Eye (tissue), 1 donor: ENCODE measurements around the gene MAP3K20.
"Not testable (repeated sequence)": the region's sequence is repeated elsewhere in the genome, so short reads cannot be mapped to it uniquely, and the experiment has no call there.

Experiments used
- DNase-seq: peaks from one replicate; pipeline ENCODE4 v3.0.0-alpha.2; 2015

Gene MAP3K20

DNA sequence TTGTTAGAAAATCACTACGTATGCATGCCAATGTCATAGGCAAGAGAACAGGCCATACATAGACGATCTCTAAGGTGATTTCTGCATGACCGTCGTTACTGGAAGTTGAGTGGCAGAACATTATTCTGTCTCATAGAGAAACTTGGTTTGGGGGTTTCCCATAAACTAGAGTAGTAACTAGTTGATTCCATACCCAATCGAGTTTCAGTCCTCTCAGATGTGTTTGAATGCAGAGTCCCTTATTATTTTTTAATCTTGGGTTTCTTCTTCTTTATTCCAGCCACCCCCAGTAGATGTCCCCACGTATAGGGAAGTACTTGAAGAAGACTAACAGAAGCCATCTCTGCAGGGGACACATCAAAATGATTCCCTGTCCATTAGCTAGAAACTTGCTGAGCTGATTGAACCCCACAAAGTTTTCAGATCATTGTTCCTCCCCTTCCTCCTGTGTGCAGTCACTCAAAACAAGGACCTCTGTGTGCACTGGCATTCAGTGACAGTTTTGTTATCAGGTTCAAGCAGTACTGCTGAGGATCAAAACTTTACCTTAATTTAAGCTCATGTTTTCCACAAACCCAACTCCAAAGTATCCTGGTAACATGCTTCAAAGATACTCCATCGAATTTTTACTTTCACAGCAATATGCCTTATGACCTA lies 210.6 kb downstream of the MAP3K20 start:
- DNase-seq = no peak

GRCh38 chr2:173287594-173287993 lies 211.9 kb downstream of the MAP3K20 start:
- DNase-seq = no peak

DNA sequence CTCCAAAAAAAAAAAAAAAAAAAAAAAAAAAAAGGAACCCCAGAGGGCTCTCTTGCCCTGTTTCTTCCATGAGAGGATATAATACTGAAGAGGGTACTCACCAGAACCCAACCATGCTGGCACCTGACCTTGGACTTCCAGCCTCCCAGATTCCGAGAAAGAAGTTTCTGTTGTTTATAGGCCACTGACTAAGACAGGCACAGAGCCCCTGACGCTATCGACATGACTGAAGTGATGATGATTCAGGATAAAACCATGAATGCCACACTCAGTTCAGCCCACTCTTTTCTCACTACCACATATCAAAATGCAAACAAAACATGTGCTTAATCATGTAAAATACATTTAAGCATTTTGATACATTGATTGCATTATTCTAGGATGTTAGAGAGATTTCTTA lies 212.9 kb downstream of the MAP3K20 start:
- DNase-seq = no peak

DNA sequence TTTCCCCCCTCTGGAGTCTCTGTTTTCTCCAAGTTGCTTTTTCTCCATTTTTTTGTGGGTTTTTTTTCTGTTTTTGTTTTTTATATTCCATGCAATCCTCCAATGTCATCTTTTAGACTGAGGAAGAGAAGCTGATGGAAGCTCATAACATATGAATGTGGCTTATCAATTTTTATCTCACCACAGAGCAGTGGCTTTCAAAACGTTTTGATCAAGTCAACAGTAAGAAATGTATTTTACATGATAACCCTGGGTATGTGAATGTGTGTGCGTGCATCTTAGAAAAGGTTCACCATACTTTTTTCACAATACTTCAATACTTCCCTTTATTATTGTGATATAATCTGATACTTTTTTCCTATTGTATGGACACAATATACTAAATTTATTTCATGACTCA lies 214.4 kb downstream of the MAP3K20 start:
- DNase-seq = no peak

GRCh38 chr2:173290518-173290917 lies 214.9 kb downstream of the MAP3K20 start:
- DNase-seq = no peak

DNA sequence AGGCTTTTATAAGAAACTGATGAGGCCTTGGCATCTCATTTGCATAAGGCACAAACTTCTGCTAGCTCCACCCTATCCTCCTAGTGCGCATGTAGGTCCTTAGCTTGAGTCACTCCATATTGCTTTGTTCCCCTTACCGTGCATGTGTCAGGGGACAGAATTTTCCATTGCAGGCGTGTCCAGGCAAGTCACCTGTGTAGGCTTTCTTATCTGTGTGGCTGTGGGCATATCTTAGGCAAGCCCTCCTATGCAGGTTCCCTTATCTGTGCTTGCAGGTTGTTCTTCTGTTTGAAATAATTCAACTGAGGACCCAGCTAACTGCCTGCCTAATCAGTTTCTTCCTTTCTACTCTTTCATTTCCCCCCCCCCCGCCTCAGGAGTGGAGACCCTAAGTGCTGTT lies 215.8 kb downstream of the MAP3K20 start:
- DNase-seq = no peak

DNA sequence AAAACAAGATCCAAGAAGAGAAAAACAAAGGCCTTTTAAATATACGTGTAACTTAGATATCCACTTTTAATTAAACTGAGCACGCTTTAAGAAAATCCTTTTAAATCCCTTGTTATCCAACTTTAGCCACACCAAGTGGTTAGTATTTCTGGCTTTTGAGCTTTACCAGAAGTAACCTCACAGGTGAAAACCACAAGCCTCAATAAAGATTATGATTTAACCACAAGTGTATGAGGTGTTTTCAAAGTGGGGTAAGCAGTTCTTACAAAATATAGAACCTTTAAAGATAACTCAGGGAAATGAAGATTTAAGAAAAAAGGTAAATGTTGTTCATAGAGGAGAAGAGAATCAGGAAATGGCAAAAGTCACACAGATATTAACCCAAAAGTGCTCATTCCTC lies 220.6 kb downstream of the MAP3K20 start:
- no peak for DNase-seq

DNA sequence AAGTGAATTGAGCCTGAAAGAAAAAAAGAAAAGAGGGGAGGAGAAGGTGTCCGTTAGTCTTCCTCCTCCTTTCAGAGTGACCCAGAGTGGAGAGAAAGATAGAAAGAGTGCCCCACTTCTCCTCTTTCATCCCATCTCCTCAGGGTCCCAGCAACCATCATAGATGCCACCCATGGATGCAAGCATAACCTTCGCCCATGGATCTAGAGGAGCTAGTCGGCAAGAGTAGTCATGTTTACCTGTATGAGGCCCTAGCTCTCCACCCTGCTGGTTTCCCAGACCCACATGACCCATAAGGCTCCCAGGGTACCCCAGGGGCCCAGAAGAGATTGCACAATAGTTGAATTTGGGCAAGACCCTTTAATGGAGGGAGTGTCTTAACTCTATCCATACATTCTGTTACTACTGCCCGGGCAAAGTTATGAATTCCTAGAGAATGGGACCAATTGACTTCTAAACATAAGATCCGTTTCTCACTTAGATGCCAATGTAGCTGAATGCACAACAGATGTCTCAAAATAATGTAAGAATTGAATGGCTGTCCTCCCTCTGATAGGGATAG lies 223.0 kb downstream of the MAP3K20 start:
- no peak for DNase-seq

- no peak for DNase-seq
Observed at GRCh38 chr2:173299764-173300163, 224.1 kb downstream of the MAP3K20 start.

GRCh38 chr2:173300458-173300857 lies 224.8 kb downstream of the MAP3K20 start:
- no peak for DNase-seq

DNA sequence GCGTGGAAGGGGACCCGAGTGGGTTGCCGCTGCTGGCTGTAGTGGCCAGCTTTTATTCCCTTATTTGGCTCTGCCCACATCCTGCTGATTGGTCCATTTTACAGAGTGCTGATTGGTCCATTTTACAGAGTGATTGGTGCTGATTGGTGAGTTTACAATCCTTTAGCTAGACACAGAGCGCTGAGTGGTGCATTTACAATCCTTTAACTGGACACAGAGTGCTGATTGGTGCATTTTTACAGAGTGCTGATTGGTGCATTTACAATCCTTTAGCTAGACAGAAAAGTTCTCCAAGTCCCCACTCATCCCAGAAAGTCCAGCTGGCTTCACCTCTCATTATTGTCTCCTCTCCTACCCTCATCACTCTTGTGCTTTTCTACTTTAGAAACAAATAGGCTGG lies 225.9 kb downstream of the MAP3K20 start:
- not testable (repeated sequence) for DNase-seq

- DNase-seq = no peak
Observed at GRCh38 chr2:173305303-173305702, 229.7 kb downstream of the MAP3K20 start.

- no peak for DNase-seq
Observed at GRCh38 chr2:173307293-173307692, 231.6 kb downstream of the MAP3K20 start.

GRCh38 chr2:173309370-173309769 lies 233.7 kb downstream of the MAP3K20 start:
- DNase-seq = not testable (repeated sequence)

GRCh38 chr2:173311844-173312606 lies 236.4 kb downstream of the MAP3K20 start:
- DNase-seq = no peak
